Esophagus muscularis mucosa (tissue), 4 donors: ENCODE measurements around the gene NOTCH4. TPM values are rescaled to one million over a fixed set of nuclear protein-coding genes. Genes with fewer than 3 reads are reported as not detected.
"Not testable (repeated sequence)": the region's sequence is repeated elsewhere in the genome, so short reads cannot be mapped to it uniquely, and the experiment has no call there.

Experiments used
- DNase-seq: peaks from one replicate; pipeline ENCODE4 v3.0.0-alpha.2; 2017; ENCODE audit errors: extremely low spot score
- H3K27ac ChIP-seq, 4 donors: fragments of 200-600 bp; sonication (generic); replicated peaks in 1 of 4; 1 replicate in 3 of 4; 2 replicates in 1 of 4; pipeline ENCODE4 v1.5.1; 2016 to 2019; ENCODE audit warnings: mild to moderate bottlenecking in 1 of 4
- H3K27me3 ChIP-seq, 4 donors: fragments of 200-600 bp; sonication (generic); one replicate each; pipeline versions ENCODE4 v1.5.1 to v1.6.0; 2016 to 2019
- H3K36me3 ChIP-seq, 4 donors: fragments of 200-600 bp; sonication (generic); one replicate each; pipeline ENCODE4 v1.5.1; 2016 to 2019
- H3K4me1 ChIP-seq, 4 donors: fragments of 200-600 bp; sonication (generic); one replicate each; pipeline ENCODE4 v1.5.1; 2016 to 2019
- H3K4me3 ChIP-seq, 4 donors: fragments of 200-600 bp; sonication (generic); 1 replicate in 2 of 4; 2 replicates in 2 of 4; pipeline ENCODE4 v1.5.1; 2016 to 2019; ENCODE audit warnings: mild to moderate bottlenecking in 4 of 4, moderate library complexity in 1 of 4
- H3K9me3 ChIP-seq, 4 donors: fragments of 200-600 bp; sonication (generic); 1 replicate in 3 of 4; 2 replicates in 1 of 4; pipeline ENCODE4 v1.5.1; 2016 to 2019
- CTCF ChIP-seq, 3 experiments: fragments of 200-600 bp in 2 of 3; fragments of 450-650 bp in 1 of 3; sonication (generic) in 2 of 3; IDR thresholded peaks; one replicate each; pipeline ENCODE4 v1.5.1; 2017 to 2019; ENCODE audit warnings: antibody characterized with exemption in 3 of 3, mild to moderate bottlenecking in 2 of 3, moderate library complexity in 1 of 3
- EP300 ChIP-seq: sonication (generic); formaldehyde crosslinking; IDR thresholded peaks from one replicate; pipeline ENCODE4 v1.6.1; 2017; ENCODE audit warnings: antibody characterized with exemption
- POLR2A ChIP-seq: fragments of 450-650 bp; IDR thresholded peaks from one replicate; pipeline ENCODE4 v1.6.1; 2017; ENCODE audit warnings: antibody characterized with exemption, moderate library complexity, mild to moderate bottlenecking, low read depth
- POLR2AphosphoS5 ChIP-seq, 2 donors: sonication (generic); formaldehyde crosslinking; IDR thresholded peaks; one replicate each; pipeline ENCODE4 v1.6.1; 2017; ENCODE audit warnings: antibody characterized with exemption in 2 of 2
- WGBS: methylation state at CpG from one replicate; pipeline ENCODE4 v1.1.5; 2018; 5-methylcytosine and 5-hydroxymethylcytosine counted together
- intact Hi-C: fragments of 100-400 bp; cut with DNase I; formaldehyde crosslinking; loops from one replicate; pipeline ENCODE4 v1.15.1; 2023
- total RNA-seq, 4 donors: library from RNA; depleted of rRNA; stranded (reverse); fragments of >200 nt; gene quantifications; one replicate each; pipeline versions ENCODE4 v1.1.0 to v1.2.1, GENCODE V29; 2016

The NOTCH4 gene
- 10 to 100 TPM; 16.6 to 30.6 (median 19.8) TPM for total RNA-seq

GRCh38 chr6:32223258-32224235, at the start of gene NOTCH4:
TSS of gene NOTCH4 (minus strand) at chr6:32224067. CDS start at chr6:32223928, 139 bp downstream.
- peak; percentile 21 to 59 for TF ChIP-seq POLR2AphosphoS5 (IDR thresholded peaks at IDR 0.05)
- no peak for TF ChIP-seq CTCF (IDR thresholded peaks at IDR 0.05)
- H3K4me3 ChIP-seq = peak within 1 kb of the TSS; percentile 15 to 45 (median 22)
- intact Hi-C loops = no loop called here

GRCh38 chr6:32271429-32271828, 47.6 kb upstream of the NOTCH4 start:
- Histone ChIP-seq H3K4me3 (no peak overlapping the region), H3K4me1 (no peaks in the 10 kb centered on the region), H3K9me3 (no peaks in the 10 kb centered on the region), H3K27ac (no peak overlapping the region), H3K27me3 (peaks cover 0 to 3% (median 0%) of the 10 kb centered on the region in 4 donors), H3K36me3 (no peaks in the 10 kb centered on the region)
- no peak for TF ChIP-seq POLR2AphosphoS5 (IDR thresholded peaks at IDR 0.05)
- TF ChIP-seq EP300 = no peak
- no peak for TF ChIP-seq POLR2A
- no peak for TF ChIP-seq CTCF (IDR thresholded peaks at IDR 0.05)
- intact Hi-C loops = loop anchor here (10.0 kb wide), 1 partner anchor 347 kb away; the partner anchor contains the start of gene C2
- 92% methylated on average over 1 of the region's 1 CpG for WGBS
- DNase-seq = no peak

More at GRCh38 chr6:32223258-32224235, at the start of gene NOTCH4:
- Histone ChIP-seq H3K36me3 (peaks cover 0 to 37% (median 0%) of the 10 kb centered on the region in 4 donors), H3K9me3 (no peaks in the 10 kb centered on the region), H3K4me1 (peaks cover 0 to 3% (median 0%) of the 10 kb centered on the region in 4 donors), H3K27me3 (no peaks in the 10 kb centered on the region), H3K27ac (peak within 1 kb of the TSS; percentile 28 to 60 (median 48))
- no peak for DNase-seq
- WGBS = 43% methylated on average over 20 of the region's 20 CpGs

GRCh38 chr6:32268459-32268858, 44.6 kb upstream of the NOTCH4 start:
- DNase-seq, H3K27ac ChIP-seq, H3K4me1 ChIP-seq, H3K27me3 ChIP-seq, H3K36me3 ChIP-seq, H3K9me3 ChIP-seq, intact Hi-C loops, H3K4me3 ChIP-seq: not testable (repeated sequence)
- 68% methylated on average over 3 of the region's 3 CpGs for WGBS

GRCh38 chr6:32267035-32267434, 43.2 kb upstream of the NOTCH4 start:
- Histone ChIP-seq H3K4me1 (no peaks in the 10 kb centered on the region), H3K36me3 (peaks cover 0 to 4% (median 0%) of the 10 kb centered on the region in 4 donors), H3K27me3 (peaks cover 0 to 3% (median 0%) of the 10 kb centered on the region in 4 donors), H3K9me3 (no peaks in the 10 kb centered on the region), H3K4me3 (no peak overlapping the region), H3K27ac (no peak overlapping the region)
- no peak for DNase-seq
- intact Hi-C loops = no loop called here
- no peak for TF ChIP-seq POLR2AphosphoS5 (IDR thresholded peaks at IDR 0.05)
- no peak for TF ChIP-seq EP300
- TF ChIP-seq CTCF (IDR thresholded peaks at IDR 0.05) = no peak
- TF ChIP-seq POLR2A = no peak

GRCh38 chr6:32257262-32257661, 33.4 kb upstream of the NOTCH4 start:
- H3K36me3 ChIP-seq, H3K9me3 ChIP-seq, H3K27ac ChIP-seq, H3K27me3 ChIP-seq, DNase-seq, intact Hi-C loops, H3K4me3 ChIP-seq: not testable (repeated sequence)
- H3K4me1 ChIP-seq = peaks cover 13 to 19% (median 16%) of the 10 kb centered on the region in 4 donors
- 92% methylated on average over 4 of the region's 4 CpGs for WGBS
